DOHH2 (cell line): ENCODE data around the gene MICAL3.

Source experiments
- CTCF ChIP-seq: fragments of 200-600 bp; sonication (generic); IDR thresholded peaks from one replicate; pipeline ENCODE4 v1.5.1; 2014; ENCODE audit warnings: antibody characterized with exemption, mild to moderate bottlenecking, low read depth, low read length; ENCODE audit not compliant: poor library complexity, severe bottlenecking
- EZH2phosphoT487 ChIP-seq: fragments of 200-600 bp; sonication (generic); IDR thresholded peaks from 2 replicates; pipeline ENCODE4 v1.6.1; 2017; ENCODE audit warnings: borderline replicate concordance, mild to moderate bottlenecking, antibody characterized with exemption, low read length, moderate library complexity, mixed read lengths

- TF ChIP-seq EZH2phosphoT487 (no peak), CTCF (no peak)
Measured at GRCh38 chr22:18066181-18066859, 42.0 kb upstream of the MICAL3 start.
